ENCODE results near the gene TRIM56.

GRCh38 chr7:101121991-101122932 lies 37.0 kb downstream of the TRIM56 start:
- TF ChIP-seq EZH2 (IDR thresholded peaks at IDR 0.05; ENCODE audit: insufficient read depth, poor library complexity, severe bottlenecking) (no peak), EZH2phosphoT487 (IDR thresholded peaks at IDR 0.05; ENCODE audit: insufficient read depth, low read depth) (no peak)
